Left lung (tissue), 10 donors: ENCODE data around the gene WDR12. TPM values are rescaled to one million over a fixed set of nuclear protein-coding genes. Genes with fewer than 3 reads are reported as not detected.

Experiments
- ATAC-seq: fragments of 200-7000 bp; cut with Tn5 transposase; one replicate; pipeline ENCODE4 v1.9.1; 2020; ENCODE audit warnings: moderate library complexity
- DNase-seq, 4 donors: peaks; one replicate each; pipeline ENCODE4 v3.0.0-alpha.2; 2013 to 2020
- H3K27ac ChIP-seq, 2 donors: fragments of 200-600 bp; sonication (generic) in 1 of 2; one replicate each; pipeline versions ENCODE4 v1.5.0 to v1.8.0; 2020 to 2021
- H3K27me3 ChIP-seq, 2 donors: fragments of 200-600 bp; sonication (generic) in 1 of 2; one replicate each; pipeline versions ENCODE4 v1.5.0 to v1.8.0; 2020 to 2021
- H3K36me3 ChIP-seq, 2 donors: fragments of 200-600 bp; sonication (generic) in 1 of 2; one replicate each; pipeline versions ENCODE4 v1.5.0 to v1.8.0; 2020 to 2021
- H3K4me1 ChIP-seq, 2 donors: fragments of 200-600 bp; one replicate each; pipeline ENCODE4 v1.8.0; 2021
- H3K4me3 ChIP-seq, 2 donors: fragments of 200-600 bp; sonication (generic) in 1 of 2; one replicate each; pipeline versions ENCODE4 v1.5.0 to v1.8.0; 2020 to 2021; ENCODE audit warnings: mild to moderate bottlenecking in 1 of 2
- H3K9me3 ChIP-seq, 2 donors: fragments of 200-600 bp; sonication (generic) in 1 of 2; one replicate each; pipeline versions ENCODE4 v1.5.0 to v1.8.0; 2020 to 2021
- CTCF ChIP-seq, 2 donors: fragments of 200-600 bp; sonication (generic) in 1 of 2; IDR thresholded peaks; one replicate each; pipeline versions ENCODE4 v1.5.0 to v1.8.0; 2021; ENCODE audit warnings: antibody characterized with exemption in 2 of 2
- intact Hi-C, 2 donors: fragments of 100-400 bp; cut with DNase I; formaldehyde crosslinking; loops; one replicate each; pipeline versions ENCODE4 v1.11.2 to v1.14.2; 2022
- polyA plus RNA-seq, 6 donors: library from polyadenylated mRNA; unstranded; fragments of 120-200 nt; gene quantifications; one replicate each; pipeline ENCODE4 v1.2.1, GENCODE V29; 2013; ENCODE audit not compliant: insufficient read length in 6 of 6
- total RNA-seq, 2 donors: library from RNA; stranded (reverse); fragmentation: NEBNext Ultra II Directional; extraction: Animal tissue kit (Norgen Biotek cat#: 25700); gene quantifications; one replicate each; pipeline ENCODE4 v1.2.1, GENCODE V29; 2021
- donor health status: DM: no; HTN: yes; CAD: no.
- donor health status: DM: no; HTN: no; CAD: no.

The WDR12 gene
- total and polyA plus RNA-seq, 8 donors, result 35.4 to 91.3 (median 77.5) TPM

- intact Hi-C loops, result no loop called here
- DNase-seq, result no peak
- TF ChIP-seq CTCF (IDR thresholded peaks at IDR 0.05), result no peak
- Histone ChIP-seq H3K9me3 (no peaks in the 10 kb centered on the region), H3K4me1 (no peaks in the 10 kb centered on the region), H3K27me3 (no peaks in the 10 kb centered on the region), H3K4me3 (no peak overlapping the region), H3K27ac (no peak overlapping the region), H3K36me3 (peaks cover 0 to 72% of the 10 kb centered on the region in 2 donors)
- ATAC-seq, result no peak
Observed at GRCh38 chr2:202885190-202885589, 26.3 kb downstream of the WDR12 start.

GRCh38 chr2:202883987-202884675, 27.3 kb downstream of the WDR12 start:
- Histone ChIP-seq H3K4me3 (no peak overlapping the region), H3K9me3 (no peaks in the 10 kb centered on the region), H3K36me3 (peaks cover 0 to 72% of the 10 kb centered on the region in 2 donors), H3K27ac (no peak overlapping the region), H3K27me3 (no peaks in the 10 kb centered on the region), H3K4me1 (no peaks in the 10 kb centered on the region)
- DNase-seq (no peak), ATAC-seq (no peak)
- intact Hi-C loops, result no loop called here
- TF ChIP-seq CTCF (IDR thresholded peaks at IDR 0.05), result no peak

- intact Hi-C loops, result no loop called here
- no peaks in the 10 kb centered on the region for H3K27me3 ChIP-seq
- H3K4me3 ChIP-seq, result no peak overlapping the region
- H3K4me1 ChIP-seq, result no peaks in the 10 kb centered on the region
- DNase-seq (no peak), ATAC-seq (no peak)
- H3K36me3 ChIP-seq, result peaks cover 0 to 61% of the 10 kb centered on the region in 2 donors
- no peak for TF ChIP-seq CTCF (IDR thresholded peaks at IDR 0.05)
- no peaks in the 10 kb centered on the region for H3K9me3 ChIP-seq
- no peak overlapping the region for H3K27ac ChIP-seq
Observed at GRCh38 chr2:202881570-202881969, 29.9 kb downstream of the WDR12 start.

- no peaks in the 10 kb centered on the region for H3K27me3 ChIP-seq
- H3K36me3 ChIP-seq, result peaks cover 0 to 34% of the 10 kb centered on the region in 2 donors
- no peak overlapping the region for H3K4me3 ChIP-seq
- TF ChIP-seq CTCF (IDR thresholded peaks at IDR 0.05), result no peak
- no peak overlapping the region for H3K27ac ChIP-seq
- no peaks in the 10 kb centered on the region for H3K9me3 ChIP-seq
- ATAC-seq (no peak), DNase-seq (no peak)
- no peaks in the 10 kb centered on the region for H3K4me1 ChIP-seq
- intact Hi-C loops, result no loop called here
Observed at GRCh38 chr2:202877699-202878098, 33.8 kb downstream of the WDR12 start.

GRCh38 chr2:202871300-202872141, 40.0 kb downstream of the WDR12 start, which contains the start of gene ICA1L:
Gene ICA1L (minus strand): TSS chr2:202871766. CDS start chr2:202829009, 42,757 bp downstream.
- intact Hi-C loops, result no loop called here
- H3K27me3 ChIP-seq, result peaks cover 0 to 16% of the 10 kb centered on the region in 2 donors

More at GRCh38 chr2:202871300-202872141, 40.0 kb downstream of the WDR12 start, which contains the start of gene ICA1L:
- peak within 1 kb of the TSS; percentile 49 to 56 for H3K27ac ChIP-seq
- DNase-seq (peak; percentile 64 to 91 (median 84)), ATAC-seq (peak; percentile 90)
- H3K9me3 ChIP-seq, result no peaks in the 10 kb centered on the region
- peaks cover 0 to 12% of the 10 kb centered on the region in 2 donors for H3K4me1 ChIP-seq
- no peak for TF ChIP-seq CTCF (IDR thresholded peaks at IDR 0.05)
- H3K4me3 ChIP-seq, result peak within 1 kb of the TSS; percentile 76 to 87
- no peaks in the 10 kb centered on the region for H3K36me3 ChIP-seq
